AG09319 (cell line): Measurements from ENCODE around the gene ZGRF1.

Source experiments
- DNase-seq: peaks from one replicate; pipeline ENCODE4 v3.0.0-alpha.2; 2010; ENCODE audit warnings: low read depth; ENCODE audit errors: extremely low read depth
- CTCF ChIP-seq: IDR thresholded peaks from 2 replicates; pipeline ENCODE4 v1.5.1; 2011; ENCODE audit warnings: low read depth, mild to moderate bottlenecking, inconsistent platforms, low read length, moderate library complexity

Gene ZGRF1

DNA sequence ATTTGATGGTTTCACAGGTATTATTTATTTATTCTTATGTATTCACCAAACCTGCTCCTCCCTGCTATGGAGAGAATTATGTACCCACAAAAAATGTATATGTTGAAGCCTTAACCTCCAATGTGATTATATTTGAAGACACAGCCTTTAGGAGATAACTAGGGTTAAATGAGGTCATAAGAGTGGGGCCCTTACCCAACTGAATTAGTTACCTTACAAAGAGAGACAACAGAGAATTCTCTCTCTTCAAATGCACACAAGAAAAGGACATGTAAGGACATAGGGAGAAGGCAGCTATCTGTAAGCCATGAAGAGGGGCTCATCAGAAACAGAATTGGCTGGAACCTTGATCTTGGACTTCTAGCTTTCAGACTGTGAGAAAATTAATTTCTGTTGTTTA lies 44.0 kb downstream of the ZGRF1 start:
- no peak for DNase-seq
- no peak for TF ChIP-seq CTCF

DNA sequence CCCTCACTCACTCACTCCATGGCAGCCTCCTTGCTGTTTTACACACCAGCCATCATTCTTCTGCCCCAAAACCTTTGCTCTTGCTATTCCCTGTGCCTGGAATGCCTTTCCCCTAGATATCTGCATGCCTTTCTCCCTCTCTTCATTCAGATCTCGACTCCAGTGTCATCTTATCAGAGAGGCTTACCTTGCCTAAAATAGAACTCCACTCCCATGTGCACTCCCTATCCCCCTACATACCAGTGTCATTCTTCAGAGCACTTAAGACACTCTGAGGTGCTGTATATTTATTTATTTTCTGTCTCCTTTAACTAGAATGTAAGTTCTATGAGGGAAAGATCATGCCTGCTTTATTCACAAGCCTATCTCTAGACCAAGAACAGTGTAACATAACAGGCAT lies 45.1 kb downstream of the ZGRF1 start:
- no peak for DNase-seq
- no peak for TF ChIP-seq CTCF

DNA sequence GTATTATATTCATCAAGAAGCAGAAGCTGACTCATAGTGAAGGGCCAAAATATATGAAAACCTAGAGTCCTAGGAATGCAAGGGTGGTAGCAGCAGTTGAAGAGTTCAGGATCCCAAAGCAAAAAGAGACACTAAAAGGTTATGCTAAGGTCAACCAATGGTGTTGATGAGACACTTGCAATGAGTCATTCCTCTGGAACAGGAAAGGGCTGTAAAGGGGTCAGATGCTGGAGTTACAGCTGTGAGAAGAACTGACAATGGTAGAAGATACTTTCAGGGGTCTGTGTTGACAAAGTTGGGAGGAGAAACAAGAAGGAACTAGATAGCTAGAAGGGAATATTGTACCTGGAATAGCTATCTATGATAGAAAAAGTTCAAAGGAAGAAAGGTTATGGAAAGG lies 47.5 kb downstream of the ZGRF1 start:
- TF ChIP-seq CTCF: no peak
- no peak for DNase-seq

- no peak for DNase-seq
- no peak for TF ChIP-seq CTCF
These were observed 50.6 kb downstream of the ZGRF1 start for GRCh38 chr4:112585977-112586736.

GRCh38 chr4:112567536-112567935 lies 69.2 kb downstream of the ZGRF1 start:
- TF ChIP-seq CTCF: no peak
- DNase-seq: no peak

- DNase-seq: no peak
- no peak for TF ChIP-seq CTCF
These were observed 71.9 kb downstream of the ZGRF1 start for GRCh38 chr4:112564706-112565270.

DNA sequence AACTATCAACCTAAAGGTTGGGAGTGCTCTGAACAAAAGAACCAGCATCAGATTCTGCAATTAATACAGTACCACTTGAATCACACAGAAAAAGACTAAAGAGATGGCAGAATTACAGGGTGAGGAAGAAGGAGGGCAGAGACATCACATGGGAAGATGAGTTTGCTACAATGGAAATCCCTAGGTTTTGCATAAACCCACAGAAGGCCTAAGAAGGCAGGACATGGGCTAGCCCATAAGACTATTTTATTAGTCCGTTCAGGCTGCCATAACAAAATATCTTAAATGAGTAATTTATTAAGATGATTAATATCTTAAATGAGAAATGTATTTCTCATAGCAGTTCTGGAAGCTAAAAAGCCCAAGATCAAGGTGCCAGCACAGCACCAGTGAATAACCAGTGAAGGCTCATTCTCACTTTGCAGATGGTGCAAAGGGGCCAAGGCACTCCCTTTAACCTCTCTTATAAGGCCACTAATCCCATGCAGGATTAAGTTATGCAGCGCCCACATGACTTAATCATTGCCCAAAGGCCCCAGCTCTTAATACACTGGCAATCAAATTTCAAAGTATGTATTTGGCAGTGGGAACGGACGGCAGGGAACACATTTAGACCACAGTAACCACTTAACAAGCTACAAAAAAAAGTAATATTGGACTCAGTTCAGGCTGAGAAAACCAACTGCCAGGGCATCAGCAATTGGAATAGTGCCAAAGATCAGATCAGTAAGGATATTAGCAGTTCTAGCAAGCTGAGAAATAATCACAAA lies 73.1 kb downstream of the ZGRF1 start:
- DNase-seq: no peak
- no peak for TF ChIP-seq CTCF
